ENCODE data around the gene KRT16.

KRT16 gene

DNA sequence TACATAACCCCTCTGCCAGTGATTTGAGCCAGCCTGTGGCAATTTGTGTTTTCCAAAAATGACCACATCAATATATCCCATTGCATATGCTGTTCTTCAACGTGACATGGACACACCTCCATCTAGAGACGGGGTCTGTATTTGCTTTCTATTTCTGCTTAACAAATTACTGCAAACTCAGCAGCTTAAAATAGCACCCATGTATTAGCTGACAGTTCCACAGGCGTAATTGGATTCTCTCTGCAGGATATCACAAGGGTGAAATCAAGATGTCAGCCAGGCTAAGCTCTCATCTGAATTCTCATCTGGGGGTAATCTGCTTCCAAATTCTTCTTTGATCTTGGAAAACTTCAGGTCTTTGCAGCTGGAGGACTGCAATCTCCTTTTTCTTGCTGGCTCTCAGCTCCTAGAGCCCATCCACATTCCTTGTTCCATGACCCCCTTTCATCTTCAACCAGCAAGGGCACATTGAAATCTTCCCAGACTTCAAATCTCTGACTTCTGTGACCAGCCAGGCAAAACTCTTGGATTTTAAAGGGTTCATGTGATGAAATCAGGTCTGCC, 48.9 kb downstream of the KRT16 start:
- Histone ChIP-seq H3K27me3 (ENCODE audit: control insufficient read depth, insufficient read depth, low read length) (no peaks in the 10 kb centered on the region), H3K27ac (ENCODE audit: low read length) (no peak overlapping the region), H3K36me3 (ENCODE audit: control insufficient read depth, insufficient read depth, low read length) (no peaks in the 10 kb centered on the region), H3K9me3 (ENCODE audit: control insufficient read depth, insufficient read depth, low read length) (no peaks in the 10 kb centered on the region), H3K4me3 (ENCODE audit: low read length) (no peak overlapping the region), H3K4me1 (ENCODE audit: control insufficient read depth, insufficient read depth, low read length) (no peaks in the 10 kb centered on the region)
- DNase-seq (ENCODE audit: low read depth, low spot score): no peak
- WGBS (ENCODE audit: insufficient coverage, insufficient read length): no CpG with 5 or more reads among the region's 3 CpGs

DNA sequence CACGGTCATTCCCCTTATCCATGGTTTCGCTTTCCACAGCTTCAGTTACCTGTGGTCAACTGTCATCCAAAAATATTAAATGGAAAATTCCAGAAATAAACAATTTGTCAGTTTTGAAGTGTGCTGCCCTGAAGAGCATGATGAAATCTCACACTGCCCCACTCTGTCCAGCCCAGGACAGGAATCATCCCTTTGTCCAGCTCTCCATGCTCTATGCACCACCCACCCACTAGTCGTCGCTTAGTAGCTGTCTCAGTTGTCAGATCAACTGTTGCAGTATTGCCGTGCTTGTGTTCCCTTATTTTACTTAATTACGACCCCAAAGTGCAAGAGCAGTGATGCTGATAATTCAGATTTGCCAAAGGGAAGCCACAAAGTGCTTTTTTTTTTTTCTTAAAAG, 51.0 kb downstream of the KRT16 start:
- H3K27me3 ChIP-seq (ENCODE audit: control insufficient read depth, insufficient read depth, low read length): no peaks in the 10 kb centered on the region
- no peaks in the 10 kb centered on the region for H3K9me3 ChIP-seq (ENCODE audit: control insufficient read depth, insufficient read depth, low read length)
- DNase-seq (ENCODE audit: low read depth, low spot score): no peak
- WGBS (ENCODE audit: insufficient coverage, insufficient read length): no CpG with 5 or more reads among the region's 6 CpGs
- H3K4me1 ChIP-seq (ENCODE audit: control insufficient read depth, insufficient read depth, low read length): no peaks in the 10 kb centered on the region
- no peak overlapping the region for H3K27ac ChIP-seq (ENCODE audit: low read length)
- no peak overlapping the region for H3K4me3 ChIP-seq (ENCODE audit: low read length)
- no peaks in the 10 kb centered on the region for H3K36me3 ChIP-seq (ENCODE audit: control insufficient read depth, insufficient read depth, low read length)

Measured in iPS DF 6.9 (cell line).